ENCODE data around the gene TMEM54.

The TMEM54 gene

DNA sequence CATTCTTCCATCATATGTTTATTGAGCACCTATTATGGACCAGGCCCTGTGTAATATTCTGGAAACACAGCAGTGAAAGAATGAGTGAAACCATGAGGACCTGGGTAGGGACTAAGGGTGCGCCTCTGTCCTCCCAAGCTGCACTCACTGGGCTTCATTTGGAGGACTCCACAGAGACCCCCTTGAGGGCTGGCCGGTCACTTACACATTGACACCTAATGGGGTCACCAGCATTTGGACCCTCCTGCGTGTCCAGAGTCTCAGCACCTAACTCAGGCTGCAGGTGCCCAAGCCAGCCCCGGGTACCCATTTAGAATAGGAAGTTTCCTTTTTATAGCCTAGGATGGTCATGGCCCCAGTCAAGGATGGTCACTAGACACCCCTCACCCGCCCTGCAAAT, 27.7 kb downstream of the TMEM54 start:
- H3K4me3 ChIP-seq (replicated peaks; ENCODE audit: low read depth, low read length), result no peak overlapping the region
- TF ChIP-seq, protein P1, sequence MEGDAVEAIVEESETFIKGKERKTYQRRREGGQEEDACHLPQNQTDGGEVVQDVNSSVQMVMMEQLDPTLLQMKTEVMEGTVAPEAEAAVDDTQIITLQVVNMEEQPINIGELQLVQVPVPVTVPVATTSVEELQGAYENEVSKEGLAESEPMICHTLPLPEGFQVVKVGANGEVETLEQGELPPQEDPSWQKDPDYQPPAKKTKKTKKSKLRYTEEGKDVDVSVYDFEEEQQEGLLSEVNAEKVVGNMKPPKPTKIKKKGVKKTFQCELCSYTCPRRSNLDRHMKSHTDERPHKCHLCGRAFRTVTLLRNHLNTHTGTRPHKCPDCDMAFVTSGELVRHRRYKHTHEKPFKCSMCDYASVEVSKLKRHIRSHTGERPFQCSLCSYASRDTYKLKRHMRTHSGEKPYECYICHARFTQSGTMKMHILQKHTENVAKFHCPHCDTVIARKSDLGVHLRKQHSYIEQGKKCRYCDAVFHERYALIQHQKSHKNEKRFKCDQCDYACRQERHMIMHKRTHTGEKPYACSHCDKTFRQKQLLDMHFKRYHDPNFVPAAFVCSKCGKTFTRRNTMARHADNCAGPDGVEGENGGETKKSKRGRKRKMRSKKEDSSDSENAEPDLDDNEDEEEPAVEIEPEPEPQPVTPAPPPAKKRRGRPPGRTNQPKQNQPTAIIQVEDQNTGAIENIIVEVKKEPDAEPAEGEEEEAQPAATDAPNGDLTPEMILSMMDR (IDR thresholded peaks at IDR 0.05; ENCODE audit: low read length, missing control alignments), result no peak
- DNase-seq (ENCODE audit: low read depth), result no peak

DNA sequence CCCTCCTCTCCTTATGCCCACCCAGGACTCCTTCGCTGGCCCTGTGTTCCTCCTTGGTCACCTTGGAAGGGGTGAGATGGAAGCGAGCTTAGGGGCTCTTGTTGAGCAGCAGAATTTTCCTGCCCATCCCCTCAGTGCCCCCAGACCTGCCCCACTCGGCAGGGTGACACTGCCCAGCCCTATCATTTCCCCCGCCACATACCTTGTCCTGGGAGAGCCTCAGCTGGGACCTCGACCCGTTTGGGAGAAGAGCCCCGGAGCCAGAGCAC, 29.1 kb downstream of the TMEM54 start:
- TF ChIP-seq, protein P1 (IDR thresholded peaks at IDR 0.05; ENCODE audit: low read length, missing control alignments), result no peak
- no peak overlapping the region for H3K4me3 ChIP-seq (replicated peaks; ENCODE audit: low read depth, low read length)
- DNase-seq (ENCODE audit: low read depth), result no peak

DNA sequence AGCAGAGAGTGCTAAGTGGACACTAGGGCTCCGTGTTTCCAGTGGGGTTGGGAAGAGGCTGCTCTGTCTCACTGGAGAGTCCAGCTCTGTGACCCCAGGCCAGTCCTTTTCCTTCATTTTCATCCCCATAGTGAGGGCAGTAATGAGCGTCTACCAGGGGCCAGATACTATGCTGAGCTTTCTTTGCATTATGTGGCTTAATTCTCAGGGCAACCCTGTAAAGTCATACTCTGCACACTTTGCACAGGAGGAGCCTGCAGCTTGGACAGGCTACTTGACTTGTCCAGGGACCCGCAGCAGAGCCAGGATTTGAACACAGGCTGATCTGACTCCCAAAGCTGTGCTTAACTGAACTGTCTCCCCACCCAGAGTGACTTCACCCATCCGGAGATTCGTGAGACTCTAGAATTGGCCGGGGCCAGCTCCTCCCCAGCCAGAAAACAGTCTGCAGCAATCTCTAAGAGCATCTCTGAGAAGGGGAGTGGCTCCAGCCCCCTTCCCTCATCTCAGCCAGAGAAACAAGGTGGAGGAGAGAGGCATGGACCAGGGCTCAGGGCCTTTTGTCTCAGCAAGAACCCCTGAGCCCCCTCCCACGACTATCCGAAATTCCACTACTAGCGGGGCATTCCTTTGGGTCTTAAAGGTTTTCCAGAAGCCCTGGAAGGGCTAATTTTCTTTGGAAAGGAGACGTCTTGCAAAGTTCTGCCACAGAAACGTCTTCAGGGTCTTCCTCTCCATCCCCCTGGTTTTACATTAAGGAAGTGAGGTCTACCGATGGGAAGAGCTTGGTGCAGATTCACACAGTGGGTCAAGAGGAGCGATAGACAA, 29.6 kb downstream of the TMEM54 start:
- DNase-seq (ENCODE audit: low read depth), result peak; percentile 2
- TF ChIP-seq, protein P1 (IDR thresholded peaks at IDR 0.05; ENCODE audit: low read length, missing control alignments), result no peak
- peak overlapping the region; percentile 30 for H3K4me3 ChIP-seq (replicated peaks; ENCODE audit: low read depth, low read length)

DNA sequence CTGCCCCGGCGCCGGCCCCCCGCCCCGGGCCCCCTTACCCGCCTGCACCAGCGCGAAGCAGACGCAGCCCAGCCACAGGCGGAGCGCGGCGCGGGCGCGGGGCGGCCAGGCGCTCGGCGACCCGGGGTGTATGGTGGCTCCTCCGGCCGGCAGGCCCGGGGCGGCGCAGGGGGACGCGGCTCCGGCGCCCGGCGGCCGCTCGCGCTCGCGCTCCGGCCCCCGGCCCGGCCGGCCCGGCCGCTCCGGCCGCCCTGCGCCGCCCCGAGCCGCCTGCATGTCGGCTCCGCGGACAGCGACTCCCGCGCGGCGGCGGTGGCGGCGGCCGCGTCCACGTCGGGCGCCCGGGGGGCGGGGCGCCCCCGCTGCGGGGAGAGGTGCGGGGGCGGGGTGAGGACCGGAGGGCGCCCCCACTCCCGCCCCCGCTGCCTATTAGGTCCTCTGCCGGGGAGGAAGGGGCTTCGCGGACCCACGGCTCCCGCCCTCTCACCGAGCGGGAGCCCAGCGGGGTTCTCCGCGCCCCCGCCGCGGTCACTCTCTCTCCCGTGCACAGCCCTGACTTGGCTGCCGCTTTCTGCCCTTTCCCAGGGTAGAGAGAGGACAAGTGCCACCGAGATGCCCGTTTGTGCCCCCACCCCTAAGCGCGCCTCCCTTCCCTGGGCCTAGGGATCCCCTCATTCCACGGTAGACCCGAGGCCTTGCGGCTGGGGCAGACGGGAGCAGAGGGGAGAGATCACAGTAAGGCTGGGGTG, 30.4 kb downstream of the TMEM54 start, which contains the start of gene FNDC5:
Gene FNDC5 (minus strand): TSS at position 298 of the 749 bp plus-strand sequence.
- H3K4me3 ChIP-seq (replicated peaks; ENCODE audit: low read depth, low read length), result peak within 1 kb of the TSS; percentile 30
- TF ChIP-seq, protein P1 (IDR thresholded peaks at IDR 0.05; ENCODE audit: low read length, missing control alignments), result no peak
- DNase-seq (ENCODE audit: low read depth), result peak; percentile 21

DNA sequence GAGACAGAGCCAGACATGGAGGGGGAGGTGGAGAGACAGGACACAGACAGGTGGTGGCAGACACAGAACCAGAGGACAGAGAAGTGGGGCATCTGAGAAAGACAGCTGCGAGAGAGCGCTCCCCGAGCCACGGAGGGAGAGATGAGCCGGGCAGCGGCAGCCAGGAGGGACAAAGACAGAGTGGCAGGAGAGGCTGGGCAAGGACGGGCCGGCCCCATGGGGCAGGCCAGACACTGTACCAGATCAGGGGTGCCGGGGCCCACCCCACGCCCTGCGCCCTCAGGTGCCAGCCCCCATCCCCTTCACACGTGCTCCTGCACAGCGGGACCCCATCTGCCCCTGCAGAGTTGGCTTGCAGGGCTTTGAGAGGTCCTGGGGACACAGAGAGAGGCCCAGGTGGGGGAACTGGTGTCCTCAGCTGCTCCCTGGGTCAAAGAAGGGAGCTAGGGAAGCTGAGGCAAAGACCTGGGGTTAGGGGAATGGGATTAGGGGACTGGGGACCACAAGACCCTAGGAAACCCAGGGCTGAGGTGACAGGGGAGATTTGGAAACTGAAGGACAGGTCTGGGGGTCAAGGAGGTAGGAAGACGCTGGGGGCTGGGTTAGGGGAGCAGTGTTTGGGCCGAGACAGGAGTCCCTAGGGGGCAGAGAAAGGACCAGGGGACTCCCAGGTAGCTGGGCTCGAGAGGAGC, 31.1 kb downstream of the TMEM54 start:
- DNase-seq (ENCODE audit: low read depth), result no peak
- TF ChIP-seq, protein P1 (IDR thresholded peaks at IDR 0.05; ENCODE audit: low read length, missing control alignments), result no peak
- H3K4me3 ChIP-seq (replicated peaks; ENCODE audit: low read depth, low read length), result peak overlapping the region; percentile 7

DNA sequence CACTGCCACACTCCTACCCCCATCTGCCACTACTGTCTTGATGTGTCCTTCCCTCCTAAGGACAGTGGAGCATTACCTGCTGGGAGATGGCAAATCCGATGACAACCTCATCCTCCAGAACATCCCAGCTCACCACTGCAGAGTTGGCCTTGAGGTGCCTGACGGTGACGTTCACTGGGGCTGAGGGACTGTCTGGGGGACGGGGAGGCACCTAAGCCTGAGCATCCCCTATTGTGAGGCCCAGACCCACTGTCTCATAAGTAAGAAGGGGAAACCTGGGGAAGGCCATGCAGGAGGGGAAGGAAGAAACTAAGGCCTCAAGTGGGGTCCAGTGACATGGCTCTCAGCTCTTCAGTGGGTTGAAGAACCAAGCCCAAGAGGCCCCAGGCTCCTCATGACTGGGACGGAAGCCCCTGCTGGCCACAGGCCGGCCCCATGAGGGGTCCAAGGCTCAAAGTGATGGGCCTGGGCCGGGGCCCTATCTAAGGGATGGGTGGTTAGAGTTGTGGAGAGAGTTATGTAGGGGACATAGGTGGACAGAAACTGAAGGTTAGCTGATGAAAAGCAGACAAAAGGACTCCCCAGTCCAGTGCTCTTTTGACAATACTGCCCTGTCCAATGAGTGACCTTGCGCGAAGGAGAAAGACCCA, 32.3 kb downstream of the TMEM54 start:
- no peak overlapping the region for H3K4me3 ChIP-seq (replicated peaks; ENCODE audit: low read depth, low read length)
- TF ChIP-seq, protein P1 (IDR thresholded peaks at IDR 0.05; ENCODE audit: low read length, missing control alignments), result no peak
- DNase-seq (ENCODE audit: low read depth), result no peak
